HG02798 (cell line): ENCODE measurements around the gene ITGB7.
"Not testable (repeated sequence)": the region's sequence is repeated elsewhere in the genome, so short reads cannot be mapped to it uniquely, and the experiment has no call there.

Experiments
- ATAC-seq: cut with Tn5 transposase; IDR thresholded peaks from one replicate; pipeline ENCODE4 v1.9.1; 2021; ENCODE audit warnings: mild to moderate bottlenecking; ENCODE audit not compliant: unreplicated experiment, poor library complexity

Gene ITGB7

DNA sequence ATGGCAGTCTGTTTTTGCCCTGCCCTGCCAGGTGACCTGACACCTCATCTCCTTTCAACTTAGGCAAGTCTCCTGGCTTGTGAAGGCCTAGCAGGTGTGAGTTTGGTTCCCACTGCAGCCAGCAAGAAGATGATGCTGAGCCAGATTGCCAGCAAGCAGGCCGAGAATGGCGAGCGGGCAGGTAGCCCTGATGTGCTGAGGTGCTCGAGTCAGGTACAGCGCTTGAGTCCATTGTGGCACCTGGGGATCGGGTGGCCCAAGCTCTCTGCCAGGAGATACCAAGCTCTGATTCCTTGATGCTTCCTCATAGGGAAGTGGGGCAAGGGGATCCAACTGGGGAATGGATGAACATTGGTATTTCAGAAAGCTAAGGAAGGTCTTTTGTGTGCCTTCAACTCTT is 22.2 kb downstream of the ITGB7 start:
- ATAC-seq, result no peak

DNA sequence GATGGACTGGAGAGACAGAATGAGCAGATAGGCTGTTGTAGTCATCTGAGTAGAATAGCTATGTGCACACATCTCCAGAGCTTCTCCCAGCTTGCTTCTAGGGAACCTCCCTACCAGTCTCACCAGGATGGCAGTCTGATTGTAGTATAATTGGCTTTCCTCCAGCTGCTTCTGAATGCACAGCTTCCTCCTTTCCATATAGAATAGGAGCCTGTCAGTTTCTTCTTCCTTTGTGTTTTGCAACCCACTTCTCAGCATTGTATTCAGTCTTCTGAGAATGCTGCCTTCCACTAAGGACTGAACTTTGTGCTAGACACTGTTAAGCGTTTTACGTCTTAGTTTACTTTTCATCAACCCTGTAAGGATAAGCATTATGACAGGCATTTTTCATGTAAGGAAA is 24.1 kb downstream of the ITGB7 start:
- no peak for ATAC-seq

DNA sequence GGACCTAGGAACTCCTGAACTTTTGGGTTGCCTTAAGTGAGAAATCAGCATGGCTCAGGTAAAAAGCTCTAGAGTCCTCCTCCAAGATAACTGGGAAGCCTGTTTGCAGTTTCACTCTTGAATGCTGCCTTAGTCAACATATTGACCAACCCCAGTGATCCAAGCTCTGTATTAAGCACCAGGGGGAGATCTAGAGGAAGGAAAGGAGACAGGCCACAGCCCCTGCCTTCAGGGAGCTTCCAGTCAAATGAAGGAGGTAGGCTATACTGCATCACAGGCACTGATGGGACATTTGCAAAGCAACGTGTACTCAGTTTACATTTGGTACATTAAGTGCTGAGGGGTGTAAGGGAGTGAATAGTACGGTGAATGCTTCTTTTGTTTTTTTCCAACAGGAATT is 25.1 kb downstream of the ITGB7 start:
- ATAC-seq, result no peak

DNA sequence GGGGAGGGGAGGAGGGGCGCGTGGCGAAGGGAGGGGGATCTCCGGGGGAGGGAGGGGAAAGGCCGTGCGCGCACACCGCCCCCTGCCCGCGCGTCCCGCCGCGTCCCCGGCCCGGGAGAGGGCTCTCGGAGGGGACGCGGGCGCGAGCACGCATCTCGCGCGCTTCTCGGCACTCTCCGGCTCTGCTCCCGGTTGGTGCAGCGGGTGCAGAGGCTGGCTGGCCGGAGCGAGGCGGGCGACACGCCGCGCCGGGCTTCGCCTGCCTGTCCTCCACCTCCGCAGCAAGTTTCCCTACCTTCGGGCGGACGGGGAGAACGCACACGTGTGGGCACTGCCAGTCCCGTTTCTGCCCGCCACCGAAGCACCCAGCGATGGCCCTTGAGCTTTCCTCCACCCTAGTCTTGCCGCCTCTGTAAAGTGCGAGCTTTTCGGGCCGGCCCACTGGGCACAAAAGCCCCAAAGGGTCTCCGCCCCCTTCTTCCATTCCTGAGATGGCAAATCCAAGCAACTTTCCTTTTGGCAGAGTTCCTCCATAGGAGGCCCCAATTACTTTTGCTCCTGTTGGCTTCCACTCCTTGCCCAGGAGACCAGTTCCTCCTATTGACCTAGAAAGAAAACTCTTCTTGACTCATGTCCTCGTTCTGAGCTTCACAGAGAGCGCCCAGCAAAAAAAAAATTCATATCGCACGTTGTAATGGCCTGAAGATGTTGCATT is 26.0 kb downstream of the ITGB7 start:
- peak; percentile 54 for ATAC-seq

DNA sequence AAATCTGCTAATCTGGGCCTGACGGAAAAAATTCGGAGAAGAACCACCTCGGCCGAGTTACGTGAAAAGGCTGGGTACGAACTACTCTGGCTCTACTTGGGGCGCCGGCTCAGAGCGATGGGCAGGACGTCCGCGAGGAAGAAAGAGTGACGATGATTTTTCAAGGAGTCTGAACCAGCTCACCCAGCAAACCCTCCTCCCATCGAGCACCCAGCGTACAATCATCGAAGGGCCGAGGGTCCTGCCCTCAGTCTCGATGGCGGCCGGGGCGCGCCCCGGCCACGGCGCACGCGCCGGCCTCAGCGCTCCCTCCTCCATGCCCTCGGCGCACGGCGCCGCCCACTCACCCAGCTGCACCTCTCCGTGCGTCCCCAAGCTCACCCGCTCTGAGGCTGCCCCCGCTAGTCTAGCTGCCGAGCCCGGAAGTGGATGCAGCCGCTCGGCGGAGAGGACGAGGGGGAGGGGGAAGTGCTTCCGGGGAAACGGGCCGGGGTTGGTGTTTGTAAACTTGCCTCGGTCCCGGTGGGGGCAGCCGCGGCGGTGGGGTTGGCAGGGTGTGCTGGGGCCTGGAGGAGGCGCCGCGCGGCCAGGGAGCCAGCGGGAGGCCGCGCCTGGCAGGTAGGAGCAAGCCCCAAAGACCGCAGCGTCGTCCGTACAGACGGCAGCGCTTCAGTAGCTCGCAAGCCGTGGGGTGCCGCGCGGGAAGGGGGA is 26.7 kb downstream of the ITGB7 start, which contains the start of the genes CSAD and ZNF740:
TSS of gene CSAD (minus strand) at position 706 of the 711 bp plus-strand sequence. CDS start 7,455 bp downstream, outside the sequence.
TSS of gene ZNF740 (plus strand) at position 503 of the 711 bp plus-strand sequence. CDS start 1,262 bp downstream, outside the sequence.
- peak; percentile 95 for ATAC-seq

DNA sequence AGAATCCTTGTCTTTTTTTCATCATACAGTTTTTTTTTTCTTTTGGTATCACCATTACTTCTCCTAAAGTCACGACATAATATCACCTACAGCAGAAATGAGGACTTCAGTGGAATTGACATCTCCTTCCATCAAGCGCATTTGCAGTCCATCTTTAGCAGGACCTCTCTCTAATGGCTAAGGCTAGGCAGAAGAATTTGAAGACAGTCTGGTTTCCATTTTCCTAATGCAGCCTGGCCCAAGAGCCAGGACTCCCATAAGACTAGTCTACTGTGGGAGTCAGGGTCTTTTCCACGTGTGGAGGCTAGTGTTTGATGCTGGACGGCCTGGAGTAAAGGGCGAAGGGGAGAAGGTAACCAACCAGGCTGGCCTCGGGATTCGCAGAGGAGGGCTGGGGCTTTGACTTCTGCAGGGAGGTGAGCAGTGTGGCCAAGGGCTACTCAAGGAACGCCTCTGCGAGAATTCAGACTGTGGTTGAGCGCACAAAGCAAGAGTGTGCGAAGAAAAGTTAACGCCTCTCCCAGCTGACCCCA is 27.3 kb downstream of the ITGB7 start:
- ATAC-seq, result peak; percentile 18

DNA sequence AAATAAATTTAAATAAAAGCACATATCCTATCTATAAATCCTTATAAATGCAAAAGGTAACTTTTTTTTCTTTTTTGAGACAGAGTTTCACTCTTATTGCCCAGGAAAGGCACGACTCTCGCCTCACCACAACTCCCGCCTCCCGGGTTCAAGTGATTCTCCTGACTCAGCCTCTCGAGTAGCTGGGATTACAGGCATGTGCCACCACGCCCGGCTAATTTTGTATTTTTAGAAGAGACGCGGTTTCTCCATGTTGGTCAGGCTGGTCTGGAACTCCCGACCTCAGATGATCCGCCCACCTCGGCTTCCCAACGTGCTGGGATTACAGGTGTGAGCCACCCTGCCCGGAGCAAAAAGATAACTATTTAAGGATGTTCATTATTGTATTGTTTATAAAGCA is 28.2 kb downstream of the ITGB7 start:
- not testable (repeated sequence) for ATAC-seq

DNA sequence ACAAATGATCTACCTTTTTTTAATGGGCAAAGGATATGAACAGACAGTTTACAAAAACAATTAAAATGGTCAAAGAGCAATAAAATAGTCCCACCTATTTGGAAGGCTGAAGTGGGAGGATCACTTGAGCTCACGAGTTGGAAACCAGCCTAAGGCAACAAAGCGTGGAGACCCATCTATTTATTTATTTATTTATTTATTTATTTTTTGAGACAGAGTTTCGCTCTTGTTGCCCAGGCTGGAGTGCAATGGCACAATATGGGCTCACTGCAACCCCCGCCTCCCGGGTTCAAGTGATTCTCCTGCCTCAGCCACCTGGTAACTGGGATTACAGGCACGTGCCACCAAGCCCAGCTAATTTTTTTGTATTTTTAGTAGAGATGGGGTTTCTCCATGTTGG is 29.6 kb downstream of the ITGB7 start:
- ATAC-seq, result not testable (repeated sequence)

DNA sequence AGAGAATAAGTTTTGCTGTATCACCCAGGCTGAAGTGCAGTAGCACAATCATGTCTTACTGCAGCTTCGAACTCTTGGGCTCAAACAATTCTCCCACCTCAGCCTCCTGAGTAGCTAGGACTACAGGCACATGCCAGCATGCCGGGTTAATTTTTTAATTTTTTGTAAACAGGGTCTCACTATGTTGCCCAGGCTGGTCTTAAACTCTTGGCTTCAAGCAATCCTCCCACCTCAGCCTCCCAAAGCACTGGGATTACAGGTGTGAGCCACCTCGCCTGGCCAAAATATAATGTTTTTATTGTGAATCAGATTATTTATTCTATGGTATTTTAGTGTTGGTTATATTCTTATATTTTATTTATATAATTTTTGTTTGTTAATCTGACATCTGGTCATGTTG is 30.3 kb downstream of the ITGB7 start:
- ATAC-seq, result no peak

DNA sequence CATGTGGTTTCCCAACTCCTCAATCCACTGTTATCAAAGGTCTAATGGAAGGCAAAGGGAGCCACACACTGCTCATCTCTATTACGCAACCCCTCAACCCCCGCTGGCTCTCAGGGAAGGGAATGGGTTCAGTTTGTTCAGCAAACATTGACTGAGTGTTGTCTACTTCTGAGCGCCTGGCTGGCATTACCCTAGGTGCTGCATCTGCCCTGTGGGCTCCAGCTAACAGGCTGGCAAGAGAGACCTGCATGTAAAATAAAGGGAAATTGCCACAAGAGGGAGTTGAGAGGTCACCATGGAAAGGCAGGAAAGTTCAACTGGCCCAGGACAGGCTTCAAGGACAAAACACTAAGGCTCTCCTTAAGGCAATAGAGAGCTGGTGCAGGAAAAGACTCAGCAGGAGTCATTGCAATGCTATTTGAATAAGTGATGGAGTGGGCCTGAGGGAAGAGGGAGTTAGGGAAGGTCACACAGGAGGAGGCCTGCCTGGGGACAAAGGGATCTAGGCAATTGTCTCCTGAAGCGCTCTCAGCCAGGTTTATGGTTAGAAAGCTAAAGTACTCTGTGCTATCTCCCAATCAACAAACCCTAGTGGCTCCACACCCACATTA is 32.1 kb downstream of the ITGB7 start:
- ATAC-seq, result no peak

DNA sequence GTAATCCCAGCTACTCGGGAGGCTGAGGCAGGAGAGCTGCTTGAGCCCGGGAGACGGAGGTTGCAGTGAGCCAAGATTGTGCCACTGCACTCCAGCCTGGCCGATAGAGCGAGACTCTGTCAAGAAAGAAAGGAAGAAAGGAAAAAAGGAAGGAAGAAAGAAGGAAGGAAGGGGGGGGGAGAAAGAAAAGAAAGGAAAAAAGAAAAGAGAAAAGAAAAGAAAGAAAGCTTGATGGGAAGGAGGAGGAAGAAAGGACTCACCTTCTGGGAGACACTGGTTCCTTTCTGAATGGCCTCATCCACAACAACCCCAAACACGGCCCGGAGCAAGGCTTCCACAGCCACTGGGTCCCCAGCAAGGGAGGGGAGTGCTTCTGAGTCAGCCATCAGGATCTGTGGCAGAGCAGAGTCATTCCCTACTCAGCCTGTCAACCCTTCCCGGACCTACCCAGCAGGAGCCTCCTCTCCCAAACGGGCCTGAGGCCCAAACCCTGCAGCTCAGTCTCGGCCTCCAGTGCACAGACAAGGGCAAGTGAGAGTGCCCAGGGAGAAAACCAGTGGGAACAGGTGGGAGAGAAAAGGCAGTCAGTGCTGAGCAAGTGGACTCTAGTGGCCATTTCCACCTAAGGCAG is 33.9 kb downstream of the ITGB7 start:
- ATAC-seq, result no peak

DNA sequence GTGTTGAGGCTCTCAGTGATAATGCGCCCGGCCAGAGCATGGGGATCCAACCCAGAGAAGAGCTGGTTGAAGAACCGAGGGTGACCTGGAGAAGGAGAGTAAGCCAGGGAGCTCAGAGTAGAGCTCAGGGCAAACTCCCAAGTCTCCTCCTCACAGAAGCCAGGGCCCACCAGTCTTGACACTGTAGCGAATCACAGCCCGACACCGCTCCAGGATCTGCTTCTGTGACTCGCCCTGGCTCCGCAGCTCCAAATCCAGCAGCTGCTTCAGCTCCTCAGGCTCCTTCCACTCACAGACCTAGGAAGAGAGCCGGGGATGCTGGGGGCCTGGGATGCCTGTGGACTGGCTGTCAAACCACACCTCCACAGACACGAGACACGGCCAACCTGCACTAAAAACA is 34.7 kb downstream of the ITGB7 start:
- no peak for ATAC-seq

DNA sequence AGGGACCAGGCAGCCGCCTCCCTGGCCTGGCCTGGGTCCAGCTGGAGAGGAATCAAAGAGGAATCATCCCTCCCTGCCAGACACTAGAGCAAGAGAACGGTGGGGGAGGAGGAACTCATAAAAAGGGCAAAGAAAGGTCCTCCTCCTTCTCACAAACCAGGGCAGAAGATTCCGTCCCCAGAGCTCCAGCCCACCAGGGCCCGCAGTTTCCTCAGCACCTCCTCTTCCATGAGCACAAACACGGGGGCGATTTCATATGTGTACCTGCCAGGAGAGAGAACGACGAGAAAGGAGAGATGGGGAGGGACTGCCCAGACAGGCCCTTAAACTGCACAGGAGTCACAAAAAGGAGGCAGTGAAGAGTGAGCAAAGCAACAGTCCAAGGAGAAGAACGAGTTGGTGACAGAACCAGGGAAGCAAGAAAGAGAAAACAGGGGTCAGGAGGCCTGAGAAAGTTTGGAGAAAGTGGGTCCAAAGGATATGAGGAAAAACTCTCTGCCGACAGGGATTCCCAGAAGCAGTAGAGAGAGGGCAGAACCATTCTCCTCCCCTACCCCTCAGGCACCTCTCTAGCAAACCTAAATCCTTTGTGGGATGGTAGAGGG is 35.2 kb downstream of the ITGB7 start:
- no peak for ATAC-seq

DNA sequence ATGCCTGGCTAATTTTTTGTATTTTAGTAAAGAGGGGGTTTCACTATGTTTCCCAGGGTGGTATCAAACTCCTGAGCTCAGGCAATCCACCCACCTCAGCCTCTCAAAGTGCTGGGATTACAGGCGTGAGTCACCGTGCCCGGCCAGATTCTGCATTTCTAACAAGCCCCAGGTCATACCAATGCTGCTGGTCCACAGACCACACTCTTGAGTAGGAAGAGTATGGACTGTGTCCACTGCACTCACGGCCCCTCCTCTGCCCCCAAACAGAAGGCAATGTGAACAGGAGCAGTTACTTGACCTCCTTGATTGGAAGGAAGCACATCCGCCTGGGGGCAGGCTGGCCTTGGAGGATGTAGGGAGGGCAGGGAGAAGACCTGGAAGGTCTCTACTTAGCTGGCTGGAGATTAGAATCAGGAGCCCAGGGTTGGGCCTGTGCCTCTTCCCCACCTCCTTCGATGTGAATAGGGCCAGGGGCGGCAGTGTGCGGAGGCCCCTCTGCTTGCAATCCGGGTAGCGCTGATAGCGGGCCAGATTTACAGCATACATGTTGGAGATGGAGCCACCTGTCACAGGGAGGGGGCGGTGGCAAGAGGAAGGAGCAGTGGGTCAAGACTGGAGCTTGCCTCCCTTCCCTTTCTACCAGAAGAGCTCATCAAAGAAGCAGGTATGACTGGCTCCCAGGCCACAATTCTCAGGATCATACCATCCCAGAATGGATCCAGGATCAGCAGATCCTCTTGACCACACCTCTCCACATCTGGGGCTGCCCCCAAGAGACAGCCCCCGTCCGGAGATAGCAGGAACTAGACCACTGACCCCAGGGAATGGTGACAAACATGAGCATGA is 36.0 kb downstream of the ITGB7 start:
- ATAC-seq, result no peak

DNA sequence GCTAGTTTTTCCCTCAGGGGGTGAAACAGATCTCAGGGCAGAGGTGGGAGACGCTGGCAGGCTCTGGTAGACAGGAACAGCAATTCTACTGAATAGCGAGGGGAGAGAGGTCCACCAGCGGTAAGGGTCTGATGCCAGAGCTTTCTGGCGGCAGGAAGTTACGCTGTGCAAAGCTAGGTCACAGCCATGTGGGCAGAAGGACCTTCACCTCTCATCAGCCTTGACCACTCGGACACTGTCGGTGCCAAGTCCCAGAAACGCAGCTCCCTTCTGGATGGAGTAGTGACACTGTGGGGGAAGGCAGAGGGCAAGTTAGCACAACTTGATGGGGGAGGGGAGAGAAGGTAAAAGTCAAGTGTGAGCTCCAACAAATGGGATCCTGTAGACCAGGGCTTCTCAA is 36.8 kb downstream of the ITGB7 start:
- ATAC-seq, result no peak

DNA sequence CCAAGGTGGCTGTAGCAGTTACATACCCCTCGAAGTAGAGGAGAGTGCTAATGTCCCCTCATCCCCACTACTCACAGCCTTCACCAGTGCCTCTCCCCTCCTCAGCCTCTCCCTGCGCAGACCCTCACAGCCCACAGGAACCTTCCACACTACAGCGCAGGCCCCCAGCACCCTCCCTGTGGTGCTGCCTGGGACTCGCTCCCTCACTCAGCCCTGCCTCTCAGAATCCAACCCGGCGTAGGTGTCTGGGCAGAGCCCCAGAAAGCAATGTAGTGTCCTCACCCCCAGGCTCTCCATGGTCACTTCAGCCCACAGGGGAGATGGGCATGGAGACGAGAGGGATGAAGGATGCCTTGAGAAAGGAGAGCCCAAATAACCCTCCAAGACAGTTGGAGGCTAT is 37.4 kb downstream of the ITGB7 start:
- no peak for ATAC-seq

DNA sequence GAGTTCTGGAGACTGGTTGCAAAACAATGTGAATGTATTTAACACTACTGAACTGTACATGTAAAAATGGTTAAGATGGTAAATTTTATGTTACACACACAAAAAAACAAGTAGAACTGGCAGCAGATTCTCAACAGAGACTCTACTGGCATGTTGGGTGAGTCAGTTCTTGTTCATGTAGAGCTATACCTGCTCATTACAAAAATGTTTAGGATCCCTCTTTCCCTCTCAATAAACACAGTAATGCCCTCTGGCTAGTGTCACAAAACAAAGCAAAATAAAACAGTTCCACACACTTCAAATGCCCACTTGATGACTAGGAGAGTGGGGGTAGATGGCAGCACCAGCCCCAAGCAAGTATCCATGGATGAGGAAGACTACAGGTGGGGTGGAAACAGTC is 40.2 kb downstream of the ITGB7 start:
- no peak for ATAC-seq

DNA sequence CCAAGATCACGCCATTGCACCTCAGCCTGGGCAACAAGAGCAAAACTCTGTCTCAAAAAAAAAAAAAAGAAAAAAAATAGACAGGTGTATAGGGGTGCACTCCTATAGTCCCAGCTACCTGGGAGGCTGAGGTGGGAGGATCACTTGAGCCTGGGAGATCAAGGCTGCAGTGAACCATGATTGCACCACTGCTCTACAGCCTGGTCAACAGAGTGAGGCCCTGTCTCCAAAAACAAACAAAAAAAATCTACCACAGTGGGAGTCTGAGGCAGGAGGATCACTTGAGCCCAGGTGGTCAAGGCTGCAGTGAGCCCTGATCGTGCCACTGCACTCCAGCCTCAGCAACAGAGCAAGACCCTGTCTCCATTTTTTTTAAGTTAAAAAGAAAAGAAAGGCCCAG is 44.0 kb downstream of the ITGB7 start:
- not testable (repeated sequence) for ATAC-seq
